Thymus (tissue), 11 donors: ENCODE measurements around the gene ACTL10. TPM values are rescaled to one million over a fixed set of nuclear protein-coding genes. Genes with fewer than 3 reads are reported as not detected.

ENCODE experiments used
- DNase-seq, 9 donors: peaks; one replicate each; pipeline ENCODE4 v3.0.0-alpha.2; 2013; ENCODE audit warnings: low spot score in 9 of 9, low read depth in 6 of 9, missing footprints in 1 of 9
- H3K27ac ChIP-seq, 2 donors: one replicate each; pipeline ENCODE4 v1.5.1; 2013; ENCODE audit warnings: control low read depth in 1 of 2, low read depth in 1 of 2, low read length in 1 of 2, mild to moderate bottlenecking in 1 of 2, moderate library complexity in 1 of 2
- H3K27me3 ChIP-seq, 2 donors: one replicate each; pipeline ENCODE4 v1.5.1; 2013; ENCODE audit warnings: low read length in 1 of 2; ENCODE audit not compliant: control insufficient read depth in 2 of 2, insufficient read depth in 1 of 2
- H3K36me3 ChIP-seq, 2 donors: one replicate each; pipeline ENCODE4 v1.5.1; 2013; ENCODE audit warnings: low read length in 1 of 2, mild to moderate bottlenecking in 1 of 2, moderate library complexity in 1 of 2; ENCODE audit not compliant: control insufficient read depth in 2 of 2, insufficient read depth in 2 of 2
- H3K4me1 ChIP-seq, 2 donors: one replicate each; pipeline ENCODE4 v1.5.1; 2013; ENCODE audit warnings: low read length in 2 of 2; ENCODE audit not compliant: control insufficient read depth in 2 of 2, insufficient read depth in 2 of 2
- H3K4me3 ChIP-seq, 2 donors: one replicate each; pipeline ENCODE4 v1.5.1; 2013; ENCODE audit warnings: low read length in 2 of 2, control low read depth in 1 of 2, mild to moderate bottlenecking in 1 of 2
- H3K9me3 ChIP-seq, 2 donors: one replicate each; pipeline ENCODE4 v1.5.1; 2013; ENCODE audit warnings: low read length in 1 of 2, mild to moderate bottlenecking in 1 of 2; ENCODE audit not compliant: control insufficient read depth in 2 of 2, insufficient read depth in 1 of 2
- WGBS: extraction: QIAGEN DNeasy Blood & Tissue Kit; methylation state at CpG from one replicate; pipeline ENCODE4 v1.1.7; 2013; 5-methylcytosine and 5-hydroxymethylcytosine counted together
- polyA plus RNA-seq: library from polyadenylated mRNA; stranded (reverse); fragments of 200-250 nt; gene quantifications from one replicate; pipeline ENCODE4 v1.2.3, GENCODE V29; 2013
- total RNA-seq: library from RNA; stranded (reverse); fragments of 120-200 nt; gene quantifications from one replicate; pipeline ENCODE4 v1.2.4, GENCODE V29; 2013
- donor health status: healthy.

Gene ACTL10
- total and polyA plus RNA-seq, 2 donors = 1.2 to 2.8 TPM

DNA sequence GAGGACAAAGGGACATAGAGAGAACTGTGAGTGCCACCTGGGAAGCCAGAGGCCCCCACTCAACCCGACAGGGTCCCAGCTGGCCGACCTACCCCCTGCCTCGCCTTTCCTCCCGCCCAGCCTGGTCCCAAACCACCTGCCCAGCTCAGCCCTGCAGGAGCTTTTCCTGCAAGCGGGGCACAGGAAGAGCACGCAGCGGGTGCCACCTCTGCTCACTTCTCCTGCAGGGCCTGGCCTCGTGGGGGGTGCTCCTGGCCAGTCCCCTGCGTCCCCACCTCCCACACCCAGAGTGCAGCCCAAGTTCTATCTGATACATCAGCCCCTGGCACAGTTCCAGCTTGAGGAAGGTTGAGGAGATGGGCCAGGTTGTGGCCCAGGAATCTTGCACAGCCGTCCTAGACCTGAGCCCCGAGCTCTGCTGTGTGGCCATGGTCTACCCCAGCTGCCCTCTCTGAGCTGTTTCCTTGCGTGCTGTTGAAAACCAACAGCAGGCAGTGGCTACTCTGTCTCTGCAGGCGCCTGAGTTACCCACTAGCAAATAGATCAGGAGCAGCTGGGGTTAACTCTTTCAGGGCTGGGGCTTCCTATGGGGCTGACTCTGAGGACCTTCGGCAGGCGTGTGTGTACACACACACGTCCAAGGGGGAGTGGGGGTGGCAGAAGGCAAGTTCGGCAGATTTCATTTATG lies 5.8 kb downstream of the ACTL10 start:
- no peak overlapping the region for H3K4me3 ChIP-seq
- no peak for DNase-seq
- H3K9me3 ChIP-seq = peaks cover 0 to 3% of the 10 kb centered on the region in 2 donors
- H3K36me3 ChIP-seq = peaks cover 8 to 22% of the 10 kb centered on the region in 2 donors
- 79% methylated on average over 17 of the region's 17 CpGs for WGBS
- H3K27ac ChIP-seq = no peak overlapping the region
- H3K4me1 ChIP-seq = peaks cover 22 to 39% of the 10 kb centered on the region in 2 donors
- peaks cover 0 to 24% of the 10 kb centered on the region in 2 donors for H3K27me3 ChIP-seq

DNA sequence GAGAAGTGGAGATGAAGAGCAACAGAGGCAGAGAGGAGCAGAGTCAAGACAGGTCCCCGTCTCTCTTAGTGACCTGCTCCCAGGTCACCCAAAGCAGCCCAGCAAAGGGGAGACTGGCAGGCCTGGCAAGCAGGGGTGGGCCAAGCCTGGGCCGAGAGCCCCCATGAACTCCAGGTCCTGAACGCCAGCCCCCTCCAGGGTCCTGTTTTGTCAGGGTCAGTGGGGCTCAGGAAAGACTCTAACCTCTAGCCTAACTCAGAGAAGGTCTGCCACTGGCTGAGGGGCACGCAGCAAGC lies 6.3 kb downstream of the ACTL10 start:
- Histone ChIP-seq H3K4me3 (no peak overlapping the region), H3K27me3 (peaks cover 0 to 19% of the 10 kb centered on the region in 2 donors), H3K9me3 (no peaks in the 10 kb centered on the region), H3K4me1 (peaks cover 23 to 39% of the 10 kb centered on the region in 2 donors), H3K36me3 (peaks cover 8 to 27% of the 10 kb centered on the region in 2 donors), H3K27ac (no peak overlapping the region)
- DNase-seq = no peak
- WGBS = 98% methylated on average over 4 of the region's 4 CpGs

DNA sequence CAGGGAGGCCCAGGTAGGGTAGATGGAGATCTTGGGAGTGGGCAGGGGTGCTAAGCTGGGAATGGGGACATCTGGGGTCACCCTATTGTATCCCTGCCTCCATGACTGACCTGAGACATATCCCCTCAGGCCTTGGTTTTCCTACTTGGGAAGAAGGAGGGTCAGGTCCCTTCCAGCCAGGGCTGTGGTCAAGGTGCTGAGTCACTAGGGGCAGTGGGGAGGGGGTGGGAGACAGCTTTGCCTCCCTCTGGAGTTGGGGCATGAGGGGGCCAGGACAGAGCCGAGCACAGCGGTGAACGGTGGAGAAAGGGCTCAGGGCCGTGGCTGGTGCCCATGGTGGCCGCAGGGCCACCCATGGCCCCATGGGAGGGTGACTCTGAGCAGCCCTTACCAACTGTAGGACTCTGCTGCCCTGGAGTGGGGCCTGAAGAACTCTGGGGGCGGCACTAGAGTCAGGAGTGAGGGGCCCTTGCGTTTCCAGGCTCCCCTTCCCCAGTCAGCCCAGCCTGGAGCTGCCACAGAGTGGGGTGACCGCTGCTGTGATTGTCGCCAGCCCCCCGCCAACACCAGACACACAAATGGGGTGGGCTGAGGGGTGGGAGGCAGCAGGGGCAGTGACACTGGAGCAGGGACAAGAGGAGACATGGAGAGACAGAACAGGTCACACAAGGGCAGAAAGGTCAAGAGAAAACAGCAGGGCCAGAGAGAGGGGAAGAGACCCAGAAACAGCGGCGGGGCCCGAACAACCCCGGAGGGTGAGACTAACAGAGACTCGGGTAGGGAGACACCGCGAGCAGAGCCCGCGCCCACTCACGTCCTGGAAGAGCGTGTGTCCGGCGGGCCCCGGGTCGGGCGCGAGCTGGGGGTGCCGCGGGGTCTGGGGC lies 6.9 kb downstream of the ACTL10 start:
- H3K27me3 ChIP-seq = peaks cover 0 to 16% of the 10 kb centered on the region in 2 donors
- no peaks in the 10 kb centered on the region for H3K9me3 ChIP-seq
- DNase-seq = no peak
- peaks cover 26 to 40% of the 10 kb centered on the region in 2 donors for H3K4me1 ChIP-seq
- peaks cover 8 to 32% of the 10 kb centered on the region in 2 donors for H3K36me3 ChIP-seq
- 33% methylated on average over 29 of the region's 29 CpGs for WGBS
- peak overlapping the region in 1 of 2 donors; percentile 21 for H3K27ac ChIP-seq
- peak overlapping the region; percentile 40 to 69 for H3K4me3 ChIP-seq

DNA sequence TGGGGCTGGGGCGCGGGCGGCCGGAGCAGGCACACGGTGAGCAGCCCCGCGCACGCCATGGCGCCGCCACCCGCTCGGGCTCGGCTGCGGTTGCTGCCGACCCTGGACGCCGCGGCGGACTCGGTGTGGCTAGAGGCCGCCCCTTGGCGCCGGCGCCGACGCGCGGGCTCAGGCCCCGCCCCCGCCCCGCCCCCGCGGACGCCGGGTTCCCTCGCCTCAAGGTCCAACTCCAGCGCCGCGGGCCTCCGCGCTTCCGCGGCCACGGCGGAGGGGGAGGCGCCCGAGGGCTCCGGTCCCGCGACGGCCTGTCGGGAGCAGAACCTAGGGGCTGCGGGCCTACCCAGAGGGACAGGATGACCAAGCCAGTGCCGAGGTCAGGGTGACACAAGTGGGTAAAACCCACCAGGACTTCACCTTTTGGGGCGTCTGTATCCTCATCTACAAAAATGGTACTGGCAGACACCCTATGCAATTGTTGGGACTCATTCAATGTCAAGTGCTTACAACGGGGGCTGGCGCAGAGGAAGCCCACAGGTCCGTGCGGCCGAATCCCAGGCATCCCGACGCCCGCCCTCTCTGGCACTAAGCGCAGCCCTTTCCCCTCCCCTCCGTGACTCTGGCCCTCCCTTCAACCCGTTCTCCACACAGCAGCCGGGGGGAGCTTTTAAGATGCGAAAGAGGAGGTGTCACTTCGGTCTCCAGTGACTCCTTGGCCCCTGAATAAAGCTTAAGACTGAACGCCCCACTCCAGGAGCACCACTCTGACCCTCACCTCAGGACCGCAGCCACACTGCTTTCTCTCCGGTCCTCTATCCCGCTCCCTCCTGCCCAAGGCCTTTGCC lies 7.8 kb downstream of the ACTL10 start, which contains the start of gene NECAB3:
Gene NECAB3, minus strand, starts transcription at position 135 of the 842 bp plus-strand sequence. Its CDS starts 76 bp downstream, at position 59.
- Histone ChIP-seq H3K4me3 (peak within 1 kb of the TSS; percentile 40 to 69), H3K27me3 (peaks cover 0 to 16% of the 10 kb centered on the region in 2 donors), H3K36me3 (peaks cover 5 to 35% of the 10 kb centered on the region in 2 donors), H3K4me1 (peaks cover 35 to 48% of the 10 kb centered on the region in 2 donors), H3K27ac (peak within 1 kb of the TSS in 1 of 2 donors; percentile 46), H3K9me3 (no peaks in the 10 kb centered on the region)
- 10% methylated on average over 72 of the region's 73 CpGs for WGBS
- DNase-seq = peak in 3 of 9 donors; percentile 41 to 56 (median 47)

DNA sequence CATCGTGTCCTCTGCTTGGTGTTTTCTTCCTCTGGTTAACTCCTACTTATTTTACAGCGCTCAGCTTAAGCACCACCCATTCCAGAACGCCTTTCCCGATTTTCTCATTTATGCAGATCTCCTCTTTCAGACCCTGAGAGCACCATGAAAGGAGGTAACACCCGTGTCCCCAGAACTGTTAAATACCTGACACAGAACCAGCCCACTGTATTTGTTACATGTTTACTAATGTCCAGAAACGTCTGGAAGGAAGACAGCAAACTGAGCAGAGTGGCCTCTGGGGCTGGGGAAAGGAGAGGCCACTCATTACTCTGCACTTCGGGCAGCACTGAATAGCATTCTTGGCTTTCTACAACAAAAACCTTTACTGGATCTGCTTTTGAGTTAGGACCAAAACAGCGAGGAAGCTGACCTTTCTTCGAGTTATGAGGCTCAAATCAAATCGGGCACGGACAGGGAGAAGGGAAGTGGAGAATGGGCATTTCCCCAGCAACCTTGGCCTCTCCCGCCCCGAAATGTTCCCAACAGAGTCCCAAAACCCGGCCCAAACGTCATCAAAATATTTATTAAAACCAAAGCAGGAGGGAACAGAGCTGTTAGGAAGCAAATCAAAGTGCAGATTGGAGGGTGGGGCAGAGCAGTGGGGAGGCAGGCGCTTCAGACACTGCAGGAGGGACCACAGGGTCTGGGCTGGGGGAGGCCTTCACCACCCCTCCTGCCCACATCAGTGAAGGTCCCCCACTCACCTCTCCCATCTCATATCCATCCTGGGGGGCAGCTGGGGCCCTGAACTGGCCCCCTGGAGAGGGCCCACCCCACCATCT lies 8.6 kb downstream of the ACTL10 start:
- Histone ChIP-seq H3K4me3 (no peak overlapping the region), H3K27me3 (peaks cover 0 to 16% of the 10 kb centered on the region in 2 donors), H3K9me3 (no peaks in the 10 kb centered on the region), H3K27ac (no peak overlapping the region), H3K36me3 (peaks cover 5 to 41% of the 10 kb centered on the region in 2 donors), H3K4me1 (peaks cover 43 to 57% of the 10 kb centered on the region in 2 donors)
- no peak for DNase-seq
- 91% methylated on average over 16 of the region's 16 CpGs for WGBS

DNA sequence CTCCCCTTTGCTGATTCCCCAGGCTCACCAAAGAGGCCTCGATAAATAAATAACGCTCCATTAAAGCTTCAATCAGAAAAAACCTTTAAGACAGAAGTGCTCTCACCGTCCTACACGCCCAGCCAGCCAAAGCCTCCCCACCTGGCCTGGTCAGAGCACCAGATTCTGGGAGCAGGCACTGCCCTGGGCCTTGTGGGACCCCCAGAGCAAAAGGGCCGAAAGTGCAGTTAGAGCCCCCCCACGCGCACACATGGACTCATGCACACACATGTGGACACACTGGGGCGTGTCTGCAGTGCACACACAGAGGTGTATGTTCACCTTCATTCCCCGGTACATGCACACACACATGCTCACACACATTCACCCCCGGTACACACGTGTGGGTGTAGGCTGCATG lies 9.4 kb downstream of the ACTL10 start:
- 98% methylated on average over 11 of the region's 11 CpGs for WGBS
- DNase-seq = no peak
- Histone ChIP-seq H3K36me3 (peaks cover 5 to 46% of the 10 kb centered on the region in 2 donors), H3K4me3 (no peak overlapping the region), H3K27me3 (peaks cover 0 to 16% of the 10 kb centered on the region in 2 donors), H3K9me3 (no peaks in the 10 kb centered on the region), H3K4me1 (peaks cover 50 to 64% of the 10 kb centered on the region in 2 donors), H3K27ac (no peak overlapping the region)

DNA sequence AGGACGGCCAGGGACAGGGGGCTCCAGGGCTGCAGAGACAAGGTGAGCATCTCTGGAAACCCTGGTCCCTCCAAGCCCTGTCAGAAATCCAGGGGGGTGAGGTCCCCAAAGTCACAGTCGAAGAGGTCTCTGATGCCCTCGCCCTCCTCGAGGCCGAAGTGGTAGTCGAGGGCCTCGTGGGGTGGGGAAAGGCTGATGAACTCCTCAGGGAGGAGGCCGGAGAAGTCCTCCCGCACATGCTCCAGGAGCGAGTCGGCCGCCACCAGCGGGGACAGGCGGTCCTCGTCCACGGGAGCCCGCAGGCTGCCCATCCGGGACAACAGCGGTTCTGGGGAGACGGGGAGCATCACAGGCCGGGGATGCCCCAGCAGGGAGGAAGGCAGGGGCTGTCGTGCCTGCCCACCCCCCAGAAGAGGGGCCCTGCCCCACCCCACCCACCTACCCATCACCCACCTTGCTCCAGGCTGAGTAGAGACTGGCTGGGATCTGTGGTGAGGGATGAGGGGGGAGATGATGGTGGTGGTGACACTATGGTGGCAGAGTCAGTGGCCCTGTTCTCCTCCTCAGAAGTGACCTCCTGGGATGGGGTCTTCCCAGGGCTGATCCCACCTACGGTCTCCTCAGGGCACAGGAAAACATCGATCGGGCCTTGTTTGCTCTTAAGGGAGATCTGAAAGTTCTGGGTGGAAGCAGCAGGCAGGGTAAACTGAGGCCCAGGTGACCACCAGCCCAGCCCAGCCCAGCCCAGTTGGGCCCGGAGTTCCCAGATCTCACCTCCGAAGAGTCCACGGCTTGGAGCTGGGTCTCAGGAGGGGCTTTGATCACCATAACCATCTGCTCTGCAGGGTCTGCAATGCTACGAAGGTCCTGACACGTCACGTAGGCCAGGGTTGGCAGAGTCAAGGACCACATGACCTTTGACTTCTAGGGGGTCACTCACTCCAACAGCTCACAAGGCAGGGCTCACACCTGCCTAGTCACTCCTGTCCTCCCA lies 10.2 kb downstream of the ACTL10 start:
- DNase-seq = no peak
- no peak overlapping the region for H3K27ac ChIP-seq
- peaks cover 5 to 46% of the 10 kb centered on the region in 2 donors for H3K36me3 ChIP-seq
- peaks cover 0 to 16% of the 10 kb centered on the region in 2 donors for H3K27me3 ChIP-seq
- peaks cover 50 to 73% of the 10 kb centered on the region in 2 donors for H3K4me1 ChIP-seq
- peaks cover 0 to under 1% of the 10 kb centered on the region in 2 donors for H3K9me3 ChIP-seq
- no peak overlapping the region for H3K4me3 ChIP-seq
- 97% methylated on average over 31 of the region's 31 CpGs for WGBS
